Measurements from ENCODE around the gene CLEC3B. TPM values are rescaled to one million over a fixed set of nuclear protein-coding genes. Genes with fewer than 3 reads are reported as not detected.
A peak's percentile ranks its signal among the peaks of the same experiment; 100 is the strongest.

Gene CLEC3B
- 100 to 1,000 TPM in 1 of 5 donors, 10 to 100 TPM in 2, not detected in 2; 25.4 to 199 (median 73.6) TPM for total RNA-seq
- polyA plus RNA-seq: 10 to 100 TPM; 16.7 to 29.7 (median 24.0) TPM
- long read RNA-seq, donor 1, transcript CLEC3B-201 (3 exons, 936 nt): major isoform, 21 of 21 reads
- long read RNA-seq, donor 1, partial matches to known transcripts: 0 of 21 reads
- long read RNA-seq, donor 1, other reads (novel, unspliced or antisense): 0 of 21 reads
- long read RNA-seq, donor 2, transcript CLEC3B-201 (3 exons, 936 nt): major isoform, 34 of 34 reads
- long read RNA-seq, donor 2, partial matches to known transcripts: 0 of 34 reads
- long read RNA-seq, donor 2, other reads (novel, unspliced or antisense): 0 of 34 reads
- long read RNA-seq, donor 3, transcript CLEC3B-201 (3 exons, 936 nt): major isoform, 20 of 20 reads
- long read RNA-seq, donor 3, partial matches to known transcripts: 0 of 20 reads
- long read RNA-seq, donor 3, other reads (novel, unspliced or antisense): 0 of 20 reads
- long read RNA-seq, donor 4, partial matches to known transcripts: 0 of 4 reads
- long read RNA-seq, donor 4, other reads (novel, unspliced or antisense): 0 of 4 reads
- long read RNA-seq, donor 5, transcript CLEC3B-201 (3 exons, 936 nt): major isoform, 64 of 64 reads
- long read RNA-seq, donor 5, partial matches to known transcripts: 0 of 64 reads
- long read RNA-seq, donor 5, other reads (novel, unspliced or antisense): 0 of 64 reads
- long read RNA-seq, donor 6: 0 reads
- long read RNA-seq, donor 7, transcript CLEC3B-201 (3 exons, 936 nt): major isoform, 70 of 70 reads
- long read RNA-seq, donor 7, partial matches to known transcripts: 0 of 70 reads
- long read RNA-seq, donor 7, other reads (novel, unspliced or antisense): 0 of 70 reads
- long read RNA-seq, donor 8, transcript CLEC3B-201 (3 exons, 936 nt): major isoform, 46 of 46 reads
- long read RNA-seq, donor 8, partial matches to known transcripts: 0 of 46 reads
- long read RNA-seq, donor 8, other reads (novel, unspliced or antisense): 0 of 46 reads
- long read RNA-seq, donor 9, transcript CLEC3B-201 (3 exons, 936 nt): major isoform, 52 of 52 reads
- long read RNA-seq, donor 9, partial matches to known transcripts: 0 of 52 reads
- long read RNA-seq, donor 9, other reads (novel, unspliced or antisense): 0 of 52 reads
- long read RNA-seq, donor 10, transcript CLEC3B-201 (3 exons, 936 nt): major isoform, 13 of 13 reads
- long read RNA-seq, donor 10, partial matches to known transcripts: 0 of 13 reads
- long read RNA-seq, donor 10, other reads (novel, unspliced or antisense): 0 of 13 reads

- Histone ChIP-seq H3K36me3 (no peaks in the 10 kb centered on the region), H3K4me1 (peaks cover 17 to 50% (median 30%) of the 10 kb centered on the region in 4 donors), H3K27ac (peak within 1 kb of the TSS in 4 of 5 donors; percentile 44 to 62 (median 59)), H3K4me3 (peak within 1 kb of the TSS; percentile 19 to 31 (median 22)), H3K27me3 (no peaks in the 10 kb centered on the region), H3K9me3 (no peaks in the 10 kb centered on the region)
- TF ChIP-seq POLR2AphosphoS5 (IDR thresholded peaks at IDR 0.05) (peak in 2 of 3 donors; percentile 8 to 39), POLR2A (IDR thresholded peaks at IDR 0.05) (no peak)
- 11 to 29% (median 22%) methylated on average over 13 of the region's 13 CpGs for WGBS, 5 donors
- DNase-seq: peak in 1 of 2 donors; percentile 80
- intact Hi-C loops (cut with DNase I; ENCODE audit: low total_unique reads): no loop called here
Observed at GRCh38 chr3:45026038-45026437, at the start of gene CLEC3B. CLEC3B (plus strand) TSS chr3:45026303; CDS start chr3:45026363, 60 bp downstream.

- TF ChIP-seq EP300 (IDR thresholded peaks at IDR 0.05) (no peak), POLR2A (IDR thresholded peaks at IDR 0.05) (no peak), CTCF (IDR thresholded peaks at IDR 0.05) (no peak), POLR2AphosphoS5 (IDR thresholded peaks at IDR 0.05) (no peak)
- no peak overlapping the region for H3K4me3 ChIP-seq
- peaks cover 15 to 82% (median 60%) of the 10 kb centered on the region in 4 donors for H3K4me1 ChIP-seq
- H3K27me3 ChIP-seq: no peaks in the 10 kb centered on the region
- WGBS, 5 donors: 91 to 97% (median 93%) methylated on average over 1 of the region's 1 CpG
- H3K36me3 ChIP-seq: peaks cover 0 to 10% (median 4%) of the 10 kb centered on the region in 4 donors
- no peaks in the 10 kb centered on the region for H3K9me3 ChIP-seq
- H3K27ac ChIP-seq: peak overlapping the region in 2 of 5 donors; percentile 2 to 60
- intact Hi-C loops (cut with DNase I; ENCODE audit: low total_unique reads): no loop called here
- DNase-seq: no peak
Observed at GRCh38 chr3:44981220-44981619, 44.9 kb upstream of the CLEC3B start.

- no peaks in the 10 kb centered on the region for H3K27me3 ChIP-seq
- TF ChIP-seq CTCF (IDR thresholded peaks at IDR 0.05) (no peak), POLR2AphosphoS5 (IDR thresholded peaks at IDR 0.05) (no peak), POLR2A (IDR thresholded peaks at IDR 0.05) (no peak), EP300 (IDR thresholded peaks at IDR 0.05) (no peak)
- DNase-seq: no peak
- peaks cover 15 to 80% (median 57%) of the 10 kb centered on the region in 4 donors for H3K4me1 ChIP-seq
- peak overlapping the region in 1 of 5 donors; percentile 60 for H3K27ac ChIP-seq
- intact Hi-C loops (cut with DNase I; ENCODE audit: low total_unique reads): no loop called here
- H3K36me3 ChIP-seq: peaks cover 0 to 10% (median 4%) of the 10 kb centered on the region in 4 donors
- no peaks in the 10 kb centered on the region for H3K9me3 ChIP-seq
- no peak overlapping the region for H3K4me3 ChIP-seq
- 83 to 89% (median 84%) methylated on average over 4 of the region's 4 CpGs for WGBS, 5 donors
Observed at GRCh38 chr3:44981751-44982150, 44.4 kb upstream of the CLEC3B start.

- H3K27ac ChIP-seq: peak overlapping the region; percentile 20 to 60 (median 48)
- TF ChIP-seq EP300 (IDR thresholded peaks at IDR 0.05) (no peak), POLR2AphosphoS5 (IDR thresholded peaks at IDR 0.05) (no peak), CTCF (IDR thresholded peaks at IDR 0.05) (no peak), POLR2A (IDR thresholded peaks at IDR 0.05) (no peak)
- intact Hi-C loops (cut with DNase I; ENCODE audit: low total_unique reads): no loop called here
Observed at GRCh38 chr3:44982817-44983216, 43.3 kb upstream of the CLEC3B start.

More at GRCh38 chr3:44982817-44983216, 43.3 kb upstream of the CLEC3B start:
- DNase-seq: no peak
- H3K9me3 ChIP-seq: no peaks in the 10 kb centered on the region
- H3K4me1 ChIP-seq: peaks cover 9 to 78% (median 51%) of the 10 kb centered on the region in 4 donors
- no peaks in the 10 kb centered on the region for H3K27me3 ChIP-seq
- H3K36me3 ChIP-seq: peaks cover 0 to 10% (median 4%) of the 10 kb centered on the region in 4 donors
- WGBS, 5 donors: 74 to 87% (median 81%) methylated on average over 3 of the region's 3 CpGs
- no peak overlapping the region for H3K4me3 ChIP-seq
